GM10248 (cell line): Measurements from ENCODE around the gene VRTN.

Experiments used
- CTCF ChIA-PET: fragments of 300-600 bp; sonication (Branson Sonifier 250); formaldehyde crosslinking; extraction: SDS; loops from one replicate; lab custom pipeline; 2021; ENCODE audit warnings: antibody characterized with exemption; lab: Yijun Ruan, JAX
- POLR2A ChIA-PET: fragments of 350-650 bp; sonication (Branson Sonifier 250); formaldehyde crosslinking; extraction: SDS; loops from one replicate; lab custom pipeline; 2020; ENCODE audit warnings: antibody characterized with exemption; lab: Yijun Ruan, JAX
- DNase-seq: peaks from one replicate; pipeline ENCODE4 v3.0.0; 2012; ENCODE audit errors: extremely low spot score
- TF ChIP-seq, protein P1 (sequence below): IDR thresholded peaks from 2 replicates; pipeline ENCODE4 v1.5.1; 2012; ENCODE audit warnings: mild to moderate bottlenecking, low read depth; ENCODE audit errors: extremely low read depth, missing control alignments, control extremely low read depth

Gene VRTN

DNA sequence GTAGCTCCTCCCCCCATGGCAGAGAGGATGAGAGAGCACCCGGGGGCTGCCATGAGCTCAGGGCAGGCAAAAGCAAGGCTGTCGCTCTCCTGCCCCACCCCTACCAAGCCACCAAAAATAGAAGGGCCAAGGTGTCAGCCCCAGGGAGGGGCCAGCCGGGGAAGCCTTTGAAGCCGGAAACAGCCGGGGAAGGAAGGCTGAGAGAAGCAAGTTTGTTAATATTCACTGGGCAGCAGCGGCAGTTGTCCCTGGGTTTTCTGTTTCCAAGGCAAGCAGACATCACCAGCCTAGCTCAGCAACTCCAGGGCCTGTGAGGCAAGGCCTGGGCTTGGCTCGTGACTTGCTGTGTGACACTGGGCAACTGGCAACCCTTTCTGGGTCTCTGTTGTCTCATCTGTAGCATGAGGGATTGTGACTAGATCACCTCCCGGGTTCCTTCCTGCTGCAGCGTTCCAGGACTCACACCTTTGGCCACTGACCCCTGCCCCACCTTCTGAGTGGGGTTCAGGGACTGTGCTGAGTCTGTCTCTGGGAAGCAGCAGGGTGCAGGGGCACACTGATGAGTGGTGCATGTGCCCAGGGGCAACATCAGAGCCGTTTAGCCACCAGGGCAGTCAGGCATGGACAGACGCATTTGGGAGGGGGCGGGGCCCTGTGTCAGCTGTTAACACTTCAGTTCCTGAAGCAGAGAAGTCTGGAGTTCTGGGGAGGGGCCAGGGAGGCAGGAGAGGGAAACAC, 53.4 kb downstream of the VRTN start:
- POLR2A ChIA-PET = no interaction called here
- DNase-seq = peak; percentile 87
- CTCF ChIA-PET = interaction anchor here (1.2 kb wide), 1 partner anchor 83 kb away, joined by 3 read pairs; no protein-coding TSS in a partner anchor
- TF ChIP-seq, protein P1, sequence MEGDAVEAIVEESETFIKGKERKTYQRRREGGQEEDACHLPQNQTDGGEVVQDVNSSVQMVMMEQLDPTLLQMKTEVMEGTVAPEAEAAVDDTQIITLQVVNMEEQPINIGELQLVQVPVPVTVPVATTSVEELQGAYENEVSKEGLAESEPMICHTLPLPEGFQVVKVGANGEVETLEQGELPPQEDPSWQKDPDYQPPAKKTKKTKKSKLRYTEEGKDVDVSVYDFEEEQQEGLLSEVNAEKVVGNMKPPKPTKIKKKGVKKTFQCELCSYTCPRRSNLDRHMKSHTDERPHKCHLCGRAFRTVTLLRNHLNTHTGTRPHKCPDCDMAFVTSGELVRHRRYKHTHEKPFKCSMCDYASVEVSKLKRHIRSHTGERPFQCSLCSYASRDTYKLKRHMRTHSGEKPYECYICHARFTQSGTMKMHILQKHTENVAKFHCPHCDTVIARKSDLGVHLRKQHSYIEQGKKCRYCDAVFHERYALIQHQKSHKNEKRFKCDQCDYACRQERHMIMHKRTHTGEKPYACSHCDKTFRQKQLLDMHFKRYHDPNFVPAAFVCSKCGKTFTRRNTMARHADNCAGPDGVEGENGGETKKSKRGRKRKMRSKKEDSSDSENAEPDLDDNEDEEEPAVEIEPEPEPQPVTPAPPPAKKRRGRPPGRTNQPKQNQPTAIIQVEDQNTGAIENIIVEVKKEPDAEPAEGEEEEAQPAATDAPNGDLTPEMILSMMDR = no peak

DNA sequence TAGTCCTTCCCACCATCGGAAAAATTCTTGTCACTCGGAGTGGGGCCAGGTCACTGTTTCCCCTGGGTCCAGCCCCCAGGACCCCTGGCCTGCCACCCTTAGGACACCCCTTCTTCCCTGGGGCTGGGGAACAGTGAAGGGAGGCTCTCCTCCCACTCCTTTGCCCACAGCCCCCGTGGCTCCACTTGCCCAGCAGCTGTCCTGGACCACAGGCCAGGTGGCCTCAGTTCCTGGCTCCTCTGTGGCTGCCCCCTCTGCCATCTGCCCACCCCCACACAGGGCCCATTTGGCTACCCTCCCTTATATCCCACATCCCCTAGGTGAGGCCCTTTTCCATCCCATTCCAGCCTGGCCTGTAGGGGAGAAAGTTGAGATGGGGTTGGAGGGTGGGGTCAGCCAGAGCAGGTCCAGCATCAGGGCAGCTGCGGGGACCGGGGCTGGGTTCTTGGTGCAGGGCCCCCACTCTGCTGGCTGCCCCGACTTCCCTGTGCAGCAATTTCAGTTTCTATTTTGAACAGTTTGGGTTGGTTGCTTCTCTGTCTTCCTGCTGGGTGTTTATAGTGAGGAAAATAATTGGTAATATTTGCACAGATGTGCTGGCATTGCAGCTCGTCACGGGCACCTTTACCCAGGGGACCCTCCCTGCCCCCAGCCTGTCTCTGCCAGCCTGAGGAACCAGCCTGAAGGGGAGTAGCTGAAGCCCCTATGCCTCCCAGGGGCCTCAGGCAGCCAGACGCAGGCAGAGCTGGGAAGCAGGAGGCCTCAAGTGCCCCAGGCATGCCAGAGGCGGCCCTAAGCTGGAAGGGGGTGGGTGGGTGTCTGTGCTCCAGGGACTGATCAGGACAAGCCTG, 54.4 kb downstream of the VRTN start:
- POLR2A ChIA-PET = interaction anchor here (0.8 kb wide), 1 partner anchor 39 kb away, joined by 3 read pairs; no protein-coding TSS in a partner anchor
- no peak for DNase-seq
- TF ChIP-seq, protein P1 = no peak
- CTCF ChIA-PET = interaction anchor here (0.9 kb wide), 1 partner anchor 35 kb away, joined by 3 read pairs; no protein-coding TSS in a partner anchor

DNA sequence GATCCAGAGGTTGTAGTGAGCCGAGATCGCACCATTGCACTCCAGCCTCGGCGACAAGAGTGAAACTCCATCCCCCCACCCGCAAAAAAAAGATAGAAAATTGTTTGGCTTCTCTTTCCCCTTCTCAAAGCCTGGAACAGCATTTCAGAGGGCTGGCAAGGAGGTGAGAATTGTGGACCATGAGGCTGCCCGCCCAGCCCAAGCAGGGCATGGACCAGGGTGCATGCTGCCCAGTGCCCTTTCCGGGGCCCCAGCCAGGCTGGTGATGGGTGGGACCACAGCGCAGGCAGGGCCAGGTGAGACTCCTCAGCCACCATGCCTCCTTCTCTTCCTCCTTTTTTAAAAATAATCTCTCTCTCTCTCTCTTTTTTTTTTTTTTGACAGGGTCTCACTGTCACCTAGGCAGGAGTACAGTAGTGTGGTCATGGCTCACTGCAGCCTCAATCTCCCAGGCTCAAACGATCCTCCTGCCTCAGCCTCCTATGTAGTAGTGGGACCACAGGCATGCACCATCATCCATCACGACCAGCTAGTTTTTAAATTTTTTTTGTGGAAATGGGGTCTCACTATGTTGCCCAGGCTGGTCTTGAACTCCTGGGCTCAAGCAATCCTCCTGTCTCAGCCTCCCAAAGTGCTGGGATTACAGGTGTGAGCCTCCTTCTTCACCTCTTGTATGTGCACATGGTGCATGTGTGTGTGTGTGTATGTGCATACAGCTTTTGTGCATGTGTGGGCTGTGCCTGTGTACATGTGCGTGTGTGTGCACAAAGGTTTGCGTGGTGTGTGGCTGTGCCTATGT, 55.5 kb downstream of the VRTN start:
- no peak for DNase-seq
- TF ChIP-seq, protein P1 = no peak
- POLR2A ChIA-PET = interaction anchor here (0.6 to 0.8 kb wide), 2 partner anchors 18 to 40 kb away, joined by 3 read pairs; no protein-coding TSS in a partner anchor
- CTCF ChIA-PET = no interaction called here

DNA sequence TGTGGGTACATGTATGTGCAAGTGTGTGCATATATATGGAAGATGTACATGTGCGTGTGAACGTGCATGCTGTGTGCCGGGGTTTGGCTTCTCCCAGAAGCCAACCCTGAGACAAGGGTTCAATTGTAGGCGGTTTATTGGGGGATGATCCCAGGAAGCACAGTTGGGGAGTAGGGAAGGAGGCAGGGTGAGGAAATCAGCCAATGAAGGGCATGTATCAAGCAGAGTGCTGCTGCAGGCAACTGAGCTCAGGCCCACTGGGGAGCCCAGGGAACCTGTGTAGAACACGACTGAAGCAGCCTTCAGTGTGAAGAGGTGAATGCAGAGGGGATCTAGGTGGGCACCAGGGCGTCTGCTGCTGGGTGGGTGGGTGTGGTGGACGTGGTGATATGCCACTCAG, 56.2 kb downstream of the VRTN start:
- ChIA-PET POLR2A (interaction anchor here (0.6 kb wide), 1 partner anchor 17 kb away, joined by 3 read pairs; no protein-coding TSS in a partner anchor), CTCF (no interaction called here)
- TF ChIP-seq, protein P1 = no peak
- no peak for DNase-seq

DNA sequence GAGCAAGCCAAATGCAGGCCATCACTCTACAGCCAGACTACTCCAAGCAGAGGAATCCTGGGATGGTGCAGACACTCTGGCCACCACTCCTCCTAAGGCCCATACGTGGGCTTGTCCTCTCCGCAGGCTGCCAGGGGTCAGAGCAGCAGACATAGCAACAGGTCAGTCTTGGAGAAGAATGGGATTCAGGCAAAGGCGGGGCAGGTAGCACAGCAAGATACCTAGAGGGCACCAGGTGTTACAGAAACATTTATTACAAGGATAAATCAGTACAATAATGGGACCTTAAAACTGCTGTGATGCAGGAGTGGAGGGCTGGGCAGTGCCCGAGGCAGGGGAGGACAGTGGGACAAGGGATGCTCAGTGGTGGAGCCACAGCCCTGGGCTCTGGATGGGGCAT, 57.4 kb downstream of the VRTN start:
- ChIA-PET CTCF (interaction anchor here (1.5 kb wide), 1 partner anchor 85 kb away, joined by 3 read pairs; no protein-coding TSS in a partner anchor), POLR2A (no interaction called here)
- no peak for DNase-seq
- TF ChIP-seq, protein P1 = no peak
